GM18519 (cell line): ENCODE measurements around the gene RPP38.

ENCODE experiments used
- ATAC-seq: cut with Tn5 transposase; IDR thresholded peaks from one replicate; pipeline ENCODE4 v1.9.1; 2021; ENCODE audit warnings: mild to moderate bottlenecking, moderate library complexity; ENCODE audit not compliant: unreplicated experiment, low FRiP score

The RPP38 gene

GRCh38 chr10:15106352-15107013 lies 9.3 kb downstream of the RPP38 start:
- ATAC-seq: peak; percentile 67

- ATAC-seq: no peak
These were observed 15.5 kb downstream of the RPP38 start for GRCh38 chr10:15112657-15113056.

GRCh38 chr10:15113766-15114165 lies 16.6 kb downstream of the RPP38 start:
- no peak for ATAC-seq

- ATAC-seq: no peak
These were observed 19.1 kb downstream of the RPP38 start for GRCh38 chr10:15116225-15116624.

- no peak for ATAC-seq
These were observed 21.5 kb downstream of the RPP38 start for GRCh38 chr10:15118615-15119014.

- no peak for ATAC-seq
These were observed 23.4 kb downstream of the RPP38 start for GRCh38 chr10:15120523-15120922.

- no peak for ATAC-seq
These were observed 24.6 kb downstream of the RPP38 start for GRCh38 chr10:15121707-15122106.

GRCh38 chr10:15122477-15123030 lies 25.4 kb downstream of the RPP38 start:
- ATAC-seq: peak; percentile 85

- no peak for ATAC-seq
These were observed 26.6 kb downstream of the RPP38 start for GRCh38 chr10:15123749-15124184.

- no peak for ATAC-seq
These were observed 27.0 kb downstream of the RPP38 start for GRCh38 chr10:15124190-15124589.

- no peak for ATAC-seq
These were observed 27.8 kb downstream of the RPP38 start for GRCh38 chr10:15124908-15125307.

GRCh38 chr10:15131330-15131729 lies 34.2 kb downstream of the RPP38 start:
- ATAC-seq: no peak

GRCh38 chr10:15136129-15137035 lies 39.2 kb downstream of the RPP38 start:
- ATAC-seq: no peak

- no peak for ATAC-seq
These were observed 39.8 kb downstream of the RPP38 start for GRCh38 chr10:15137036-15137359.

GRCh38 chr10:15137636-15138035 lies 40.5 kb downstream of the RPP38 start:
- no peak for ATAC-seq

- ATAC-seq: no peak
These were observed 43.5 kb downstream of the RPP38 start for GRCh38 chr10:15140698-15141097.

- ATAC-seq: peak; percentile 93
These were observed 44.2 kb downstream of the RPP38 start for GRCh38 chr10:15141136-15142054.

GRCh38 chr10:15144788-15145187 lies 47.6 kb downstream of the RPP38 start:
- no peak for ATAC-seq

- no peak for ATAC-seq
These were observed 49.2 kb downstream of the RPP38 start for GRCh38 chr10:15146366-15146765.

GRCh38 chr10:15147594-15148392 lies 50.6 kb downstream of the RPP38 start:
- ATAC-seq: no peak
